Loucy (cell line): ENCODE data around the gene MACROD2.

Source experiments
- CTCF ChIP-seq: fragments of 200-600 bp; sonication (generic); conservative IDR thresholded peaks from 2 replicates; pipeline ENCODE4 v1.5.1; 2014; ENCODE audit warnings: mild to moderate bottlenecking, antibody characterized with exemption, low read length
- EZH2phosphoT487 ChIP-seq: fragments of 200-600 bp; IDR thresholded peaks from 2 replicates; pipeline ENCODE4 v1.6.1; 2018; ENCODE audit warnings: antibody characterized with exemption, mild to moderate bottlenecking, moderate library complexity, borderline replicate concordance

GRCh38 chr20:14896569-14896968 lies 901.3 kb downstream of the MACROD2 start:
- TF ChIP-seq CTCF (no peak), EZH2phosphoT487 (no peak)
